ENCODE results near the gene RHBDF1.
A peak's percentile ranks its signal among the peaks of the same experiment; 100 is the strongest.
"Not testable (repeated sequence)": the region's sequence is repeated elsewhere in the genome, so short reads cannot be mapped to it uniquely, and the experiment has no call there.

The RHBDF1 gene

DNA sequence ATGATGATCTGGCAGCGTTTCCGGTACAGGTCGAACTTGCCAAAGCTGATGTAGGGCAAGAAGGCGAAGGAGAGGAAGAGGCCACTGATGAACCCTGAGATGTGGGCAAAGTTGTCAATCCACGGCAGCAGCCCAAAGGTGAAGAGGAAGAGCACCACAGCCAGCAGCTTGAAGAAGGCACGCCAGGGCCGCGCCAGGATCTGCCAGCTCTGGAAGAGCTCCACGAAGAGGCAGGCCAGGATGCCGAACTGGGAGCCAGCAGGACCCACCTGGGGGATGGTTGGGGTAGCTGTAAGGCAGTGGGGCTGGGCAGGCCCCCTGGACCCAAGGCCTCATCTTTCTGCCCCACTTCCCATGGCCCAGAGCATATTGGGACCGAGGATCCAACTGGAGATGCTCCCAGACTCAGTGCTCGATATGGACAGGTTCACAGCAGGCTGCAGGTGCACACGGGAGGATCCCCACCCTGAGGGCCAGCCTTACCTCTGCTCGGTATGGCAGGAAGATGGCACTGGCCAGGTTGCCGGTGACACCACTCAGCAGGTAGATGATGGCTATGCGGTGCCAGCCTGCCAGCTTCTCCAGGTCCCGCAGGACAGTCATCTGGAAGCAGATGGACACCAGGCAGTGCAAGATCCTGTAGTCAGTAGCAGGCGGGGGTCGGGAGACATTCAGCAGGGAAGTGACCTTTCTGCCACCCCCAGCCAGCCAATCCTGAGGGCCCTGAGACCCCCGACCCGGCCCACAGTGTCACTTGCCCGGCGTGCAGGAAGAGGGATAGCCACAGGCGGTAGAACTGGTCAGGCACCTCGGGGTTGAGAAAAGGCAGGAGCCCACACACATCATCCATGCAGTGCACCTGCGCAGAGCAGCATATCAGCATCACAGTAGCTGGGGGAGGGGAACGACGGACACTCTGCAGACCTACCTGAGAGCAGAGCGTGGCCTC is 13.7 kb downstream of the RHBDF1 start:
- DNase-seq, result no peak

DNA sequence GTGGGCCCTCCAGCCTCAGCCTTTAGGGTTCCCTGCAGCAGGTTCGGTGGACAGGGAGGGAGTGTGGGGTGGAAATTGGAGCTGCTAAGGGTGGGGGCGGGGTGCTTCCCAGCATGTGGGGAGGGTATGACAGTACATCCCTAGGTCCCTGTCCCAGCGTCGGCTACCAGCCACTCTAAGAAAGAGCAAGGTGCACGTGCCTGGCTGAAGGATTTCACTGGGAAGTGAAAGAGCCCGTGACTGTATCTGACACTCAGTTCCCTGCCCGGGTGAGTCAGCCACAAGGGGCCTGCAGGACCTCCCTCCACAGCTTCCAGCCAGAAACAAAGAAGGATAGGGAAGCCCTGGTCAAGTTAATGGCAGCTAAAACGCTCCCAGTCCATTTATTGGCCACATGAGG is 14.7 kb downstream of the RHBDF1 start:
- no peak for DNase-seq

DNA sequence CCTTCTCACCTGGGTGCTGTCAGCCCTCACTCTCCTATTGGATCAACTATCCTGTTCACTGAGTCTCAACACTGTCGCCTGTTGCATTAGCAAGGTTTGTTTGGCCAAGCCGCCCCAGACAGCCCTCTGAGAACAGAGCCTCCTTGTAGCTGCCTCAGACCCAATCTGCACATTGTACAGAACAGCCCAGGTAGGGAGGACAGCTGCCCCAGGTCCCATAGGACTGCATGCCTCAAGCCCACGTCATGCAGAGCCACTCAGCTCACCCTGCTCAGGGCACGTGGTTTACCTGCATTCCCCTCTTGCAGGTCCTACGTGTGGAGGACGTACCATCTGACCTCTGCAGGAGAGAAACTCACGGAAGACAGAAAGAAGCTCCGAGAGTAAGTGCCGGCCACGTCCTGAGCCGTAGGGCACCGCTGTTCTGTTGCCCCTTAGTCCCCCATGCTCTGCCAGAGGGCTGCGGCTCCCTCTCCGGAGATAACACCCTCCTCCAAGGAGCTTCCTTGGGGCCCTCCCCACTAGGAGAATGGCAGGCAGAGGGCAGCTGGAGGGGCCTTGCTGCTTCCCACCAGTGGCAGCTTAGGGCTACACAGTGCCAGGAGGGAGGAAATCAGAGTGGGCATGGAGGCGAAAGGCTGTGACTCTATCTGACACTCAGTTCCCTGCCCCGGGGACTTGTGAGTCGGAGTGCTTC is 16.1 kb downstream of the RHBDF1 start:
- no peak for DNase-seq

DNA sequence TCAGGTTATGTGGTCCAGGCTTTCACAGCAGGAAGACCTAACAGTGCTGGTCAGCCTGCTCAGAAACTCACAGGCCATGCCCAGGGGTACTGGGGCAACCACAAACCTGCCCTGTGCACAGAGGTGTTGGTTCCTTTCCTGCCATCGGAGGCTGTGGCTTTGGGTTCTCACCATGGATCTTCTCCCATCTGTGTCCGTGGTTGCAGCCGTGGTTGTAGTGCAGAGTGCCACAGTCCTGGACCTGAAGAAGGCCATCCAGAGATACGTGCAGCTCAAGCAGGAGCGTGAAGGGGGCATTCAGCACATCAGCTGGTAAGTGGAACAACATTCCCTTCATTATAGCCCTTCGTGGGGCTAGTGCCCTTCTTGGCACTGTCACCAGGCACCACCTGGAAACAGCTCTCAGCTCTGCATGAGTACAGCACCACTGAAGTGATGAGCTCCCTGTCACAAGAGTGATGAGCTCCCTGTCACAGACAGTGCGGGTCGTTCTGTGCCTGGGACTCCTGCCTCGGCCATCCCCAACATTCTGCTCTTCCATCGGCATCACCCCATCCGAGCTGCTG is 16.8 kb downstream of the RHBDF1 start:
- DNase-seq, result no peak

DNA sequence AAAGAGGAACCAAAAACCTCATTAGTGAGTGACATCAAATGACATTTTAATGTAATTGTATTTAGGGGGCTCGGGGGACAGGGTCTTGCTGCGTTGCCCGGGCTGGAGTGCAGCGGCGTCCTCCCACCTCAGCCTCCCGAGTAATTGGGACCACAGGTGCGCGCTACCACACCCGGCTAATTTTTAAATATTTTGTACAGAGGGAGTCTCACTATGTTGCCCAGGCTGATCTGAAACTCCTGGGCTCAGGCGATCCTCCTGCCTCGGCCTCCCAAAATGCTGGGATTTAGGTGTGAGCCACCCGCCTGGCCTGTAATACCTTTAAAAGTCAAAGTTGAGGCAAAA is 18.2 kb downstream of the RHBDF1 start:
- no peak for DNase-seq

DNA sequence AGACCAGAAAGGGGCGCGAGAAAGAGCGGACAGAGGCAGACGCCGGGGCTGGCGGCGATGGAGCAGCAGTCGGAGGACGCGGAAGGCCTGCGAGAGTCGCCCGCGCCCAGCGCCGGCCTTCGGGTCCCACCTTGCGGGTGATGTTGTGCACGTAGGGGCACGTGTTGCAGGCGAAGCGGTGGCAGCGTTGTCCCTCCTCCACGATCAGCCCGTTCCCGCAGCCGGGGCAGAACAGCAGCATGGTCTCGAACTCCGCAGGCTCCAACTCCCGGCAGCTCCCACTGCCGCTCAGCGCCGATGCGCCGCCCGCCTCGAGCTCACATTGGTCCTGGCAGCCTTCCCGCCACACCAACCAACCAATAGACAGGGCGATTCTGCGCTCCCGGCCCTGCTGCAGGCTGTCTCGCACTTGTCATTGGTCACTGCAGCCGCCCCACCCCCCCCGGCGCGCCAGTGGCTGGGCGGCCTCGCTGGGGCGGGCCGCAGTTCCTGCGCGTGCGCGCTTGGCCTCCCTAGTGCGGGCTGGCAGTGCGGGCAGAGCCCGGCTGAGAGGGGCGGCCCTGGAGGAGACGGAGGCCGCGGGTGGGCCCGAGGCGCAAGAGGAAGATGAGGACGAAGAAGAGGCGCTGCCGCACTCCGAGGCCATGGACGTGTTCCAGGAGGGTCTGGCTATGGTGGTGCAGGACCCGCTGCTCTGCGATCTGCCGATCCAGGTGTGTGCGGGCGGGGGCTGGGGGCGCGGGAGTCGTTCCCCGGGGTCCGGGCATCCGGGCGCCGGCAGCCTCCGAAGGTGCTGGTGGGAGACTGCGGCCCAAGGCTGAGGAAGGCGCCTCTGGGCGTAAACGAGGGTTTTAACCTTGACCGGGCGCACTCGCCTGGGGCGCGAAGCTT is 18.8 kb downstream of the RHBDF1 start, which contains the start of the genes POLR3K and SNRNP25:
TSS of gene POLR3K (minus strand) at position 263 of the 891 bp plus-strand sequence. CDS start at position 241, 22 bp downstream.
TSS of gene SNRNP25 (plus strand) at position 483 of the 891 bp plus-strand sequence. CDS start at position 672, 189 bp downstream.
- peak; percentile 97 to 98 for DNase-seq

DNA sequence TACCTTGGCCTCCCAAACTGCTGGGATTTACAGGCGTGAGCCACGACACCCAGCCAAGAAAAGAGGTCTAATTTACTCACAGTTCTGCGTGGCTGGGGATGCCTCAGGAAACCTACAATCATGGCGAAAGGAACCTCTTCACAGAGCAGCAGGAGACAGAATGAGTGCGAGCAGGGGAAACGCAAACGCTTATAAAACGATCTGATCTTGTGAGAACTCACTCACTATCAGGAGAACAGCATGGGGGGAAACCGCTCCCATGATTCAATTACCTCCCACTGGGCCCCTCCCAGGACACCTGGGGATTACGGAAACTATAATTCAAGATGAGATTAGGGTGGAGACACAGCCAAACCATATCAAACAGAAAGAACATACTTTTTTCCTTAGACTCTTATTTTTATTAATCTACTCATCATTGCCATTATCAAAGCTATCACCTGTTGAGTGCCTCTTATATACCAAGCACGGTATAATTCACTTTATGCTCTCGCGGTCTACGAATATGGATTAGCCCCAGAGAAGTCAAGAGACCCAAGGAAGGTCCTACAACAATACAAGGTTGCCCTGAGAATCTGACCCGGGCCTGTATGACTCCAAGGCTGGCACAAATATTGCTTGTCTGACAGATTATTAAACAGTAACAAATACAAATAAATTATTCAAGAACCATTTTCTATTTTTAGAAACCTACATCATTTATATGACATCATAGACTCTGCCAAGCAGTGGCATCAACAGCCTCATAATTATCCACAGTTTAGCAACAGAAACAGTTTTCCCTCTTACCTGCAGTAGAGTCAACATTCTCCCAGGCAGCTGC is 21.5 kb downstream of the RHBDF1 start:
- no peak for DNase-seq

DNA sequence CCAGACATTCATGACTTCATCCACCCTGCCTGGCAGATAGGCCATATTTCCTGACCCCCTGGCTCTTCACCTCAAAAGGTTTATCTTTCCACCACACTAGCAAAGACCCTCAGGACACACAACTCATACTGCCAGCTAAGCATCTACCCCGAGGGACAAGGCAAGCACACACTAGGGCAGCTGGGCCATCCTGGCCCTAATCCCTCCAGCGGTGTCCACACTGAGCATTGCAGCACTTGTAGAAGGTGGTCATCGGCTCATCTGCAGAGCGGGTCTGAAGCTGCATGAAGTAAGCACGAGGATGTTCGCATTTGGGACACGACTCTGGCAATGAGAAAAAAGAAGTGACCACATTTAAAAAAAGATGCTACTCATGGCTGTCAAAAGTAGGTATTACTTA is 25.2 kb downstream of the RHBDF1 start:
- DNase-seq, result no peak

DNA sequence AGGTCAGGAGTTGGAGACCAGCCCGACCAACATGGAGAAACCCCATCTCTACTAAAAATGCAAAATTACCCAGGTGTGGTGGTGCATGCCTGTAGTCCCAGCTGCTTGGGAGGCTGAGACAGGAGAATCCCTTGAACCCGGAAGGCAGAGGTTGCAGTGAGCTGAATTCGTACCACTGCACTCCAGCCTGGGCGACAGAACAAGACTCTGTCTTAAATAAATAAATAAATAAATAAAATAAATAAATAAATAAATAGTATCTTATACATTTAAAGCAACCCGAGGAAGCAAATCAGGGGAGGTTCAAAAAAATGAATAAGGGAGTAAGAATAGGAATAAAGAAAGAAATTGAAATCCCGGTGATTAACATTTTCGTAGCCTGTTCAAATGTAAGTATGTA is 25.9 kb downstream of the RHBDF1 start:
- not testable (repeated sequence) for DNase-seq

DNA sequence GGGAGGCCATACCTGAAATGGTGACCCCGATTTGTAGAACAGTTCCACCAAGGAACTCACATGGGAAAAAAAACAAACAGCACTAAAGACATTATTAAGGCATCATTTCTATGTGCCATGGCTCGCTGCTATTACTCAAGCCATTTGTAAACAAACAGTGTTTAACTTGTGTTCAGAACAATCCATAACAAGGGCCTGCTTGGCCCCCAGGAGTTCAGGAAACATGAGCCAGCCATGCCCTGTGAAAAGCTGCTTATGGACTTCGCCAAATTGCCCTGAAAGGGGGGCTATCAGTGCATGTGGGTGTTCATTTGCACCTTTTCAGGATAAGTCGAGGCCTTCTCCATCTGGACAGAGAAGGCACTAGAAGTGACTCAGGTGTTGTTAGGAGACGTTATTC is 27.0 kb downstream of the RHBDF1 start:
- no peak for DNase-seq

DNA sequence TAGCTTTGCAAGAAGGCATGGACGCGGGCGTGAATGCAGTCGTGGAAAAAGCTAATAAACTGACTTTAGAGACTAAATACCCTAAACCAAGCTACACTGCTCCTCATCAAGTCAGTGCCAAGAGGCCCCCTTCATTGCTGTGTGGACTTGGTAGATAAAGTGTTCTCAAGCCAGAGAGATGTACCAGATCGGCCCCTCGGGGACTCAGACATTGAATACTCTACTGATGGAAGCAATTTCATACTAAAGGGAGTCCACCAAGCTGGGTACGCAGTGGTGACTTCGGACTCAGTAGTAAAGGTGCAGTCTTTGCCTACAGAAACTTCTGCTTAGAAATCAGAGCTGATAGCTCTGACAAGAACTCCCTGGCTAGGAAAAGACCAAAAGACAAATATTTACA is 27.8 kb downstream of the RHBDF1 start:
- no peak for DNase-seq

DNA sequence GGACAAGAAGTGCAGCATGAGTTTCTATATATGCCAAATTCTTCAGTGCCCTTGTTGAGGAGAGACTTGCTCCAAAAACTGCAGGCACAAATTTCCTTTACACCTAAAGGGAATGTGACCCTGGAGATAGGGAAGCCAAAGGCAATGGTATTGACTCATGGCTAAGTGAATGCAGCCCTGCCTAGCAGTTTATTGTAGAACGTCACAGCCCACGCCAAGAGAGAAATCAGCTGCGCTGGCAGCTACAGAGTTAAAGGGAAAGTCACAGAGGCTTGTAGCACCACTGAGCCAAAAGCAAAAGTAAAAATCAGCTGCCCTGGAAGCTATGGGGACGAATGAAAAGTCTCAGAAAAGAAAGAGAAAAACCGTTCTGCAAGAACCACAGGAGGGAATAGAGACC is 29.1 kb downstream of the RHBDF1 start:
- no peak for DNase-seq

DNA sequence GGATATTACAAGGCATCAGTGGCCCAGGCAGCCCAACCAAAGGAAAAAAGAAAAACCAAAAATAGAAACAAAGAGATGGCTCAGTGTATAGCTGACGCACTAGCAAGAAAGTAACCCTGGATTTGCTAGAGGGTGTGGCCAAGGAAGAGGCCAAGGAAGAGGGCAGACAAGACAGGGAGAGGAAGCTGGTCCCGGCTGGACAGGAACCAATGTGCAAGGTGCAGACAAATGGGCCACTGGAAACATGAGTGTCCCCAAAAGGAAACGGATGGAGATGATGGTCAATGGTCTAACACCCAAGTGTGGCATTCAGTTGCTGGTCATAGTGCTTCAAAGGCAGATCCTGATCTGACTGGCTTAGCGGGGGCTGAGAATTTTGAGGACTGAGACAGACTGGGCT is 29.7 kb downstream of the RHBDF1 start:
- DNase-seq, result no peak

DNA sequence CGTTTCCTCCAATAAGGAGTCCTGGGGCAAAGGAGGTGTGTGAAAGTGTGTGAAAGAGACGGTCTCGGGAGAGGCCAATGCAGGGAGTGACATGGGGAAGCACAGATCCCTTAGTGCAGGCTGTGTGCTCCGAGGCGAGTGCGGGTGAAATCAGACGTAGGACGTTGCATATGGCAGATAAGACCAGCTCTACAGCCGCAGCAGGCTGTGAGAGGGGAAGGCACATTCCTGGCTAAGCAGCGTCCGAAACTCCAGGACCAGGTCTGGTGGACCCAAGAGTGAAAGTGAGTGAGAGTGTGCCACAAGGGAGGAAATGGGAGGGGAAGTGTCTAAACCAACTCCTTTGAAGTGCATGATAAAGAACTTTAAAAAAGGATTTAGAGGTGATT is 30.4 kb downstream of the RHBDF1 start:
- DNase-seq, result no peak

DNA sequence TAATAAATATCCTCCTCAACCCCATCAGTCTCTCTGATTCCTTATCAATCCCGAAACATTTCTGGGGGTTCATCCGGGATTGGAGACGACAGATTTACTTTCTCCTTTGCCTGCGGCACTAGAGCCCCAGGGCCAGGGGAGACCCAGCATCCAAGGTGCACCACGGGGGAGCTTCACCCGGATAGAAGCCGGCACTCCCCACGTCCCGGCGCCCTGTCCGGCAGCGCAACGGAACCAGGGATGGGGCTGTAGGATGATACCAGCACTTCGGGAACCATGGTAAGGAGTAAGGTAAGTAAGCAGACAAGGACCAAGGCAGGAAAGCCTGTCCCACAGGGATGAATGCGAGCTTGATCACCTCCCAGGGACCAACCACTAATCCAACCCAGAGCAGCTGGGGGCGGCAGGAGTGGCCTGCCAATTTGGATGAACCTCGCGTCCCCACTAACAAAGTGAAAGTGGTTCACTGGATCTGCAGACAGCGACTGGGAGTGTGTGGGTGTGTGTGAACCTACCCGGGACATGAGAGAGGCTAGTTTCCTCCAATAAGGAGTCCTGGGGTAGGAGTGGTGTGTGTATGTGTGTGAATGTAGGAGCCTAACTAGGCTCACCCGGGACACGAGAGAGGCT is 30.9 kb downstream of the RHBDF1 start:
- peak in 1 of 2 experiments; percentile 20 for DNase-seq

DNA sequence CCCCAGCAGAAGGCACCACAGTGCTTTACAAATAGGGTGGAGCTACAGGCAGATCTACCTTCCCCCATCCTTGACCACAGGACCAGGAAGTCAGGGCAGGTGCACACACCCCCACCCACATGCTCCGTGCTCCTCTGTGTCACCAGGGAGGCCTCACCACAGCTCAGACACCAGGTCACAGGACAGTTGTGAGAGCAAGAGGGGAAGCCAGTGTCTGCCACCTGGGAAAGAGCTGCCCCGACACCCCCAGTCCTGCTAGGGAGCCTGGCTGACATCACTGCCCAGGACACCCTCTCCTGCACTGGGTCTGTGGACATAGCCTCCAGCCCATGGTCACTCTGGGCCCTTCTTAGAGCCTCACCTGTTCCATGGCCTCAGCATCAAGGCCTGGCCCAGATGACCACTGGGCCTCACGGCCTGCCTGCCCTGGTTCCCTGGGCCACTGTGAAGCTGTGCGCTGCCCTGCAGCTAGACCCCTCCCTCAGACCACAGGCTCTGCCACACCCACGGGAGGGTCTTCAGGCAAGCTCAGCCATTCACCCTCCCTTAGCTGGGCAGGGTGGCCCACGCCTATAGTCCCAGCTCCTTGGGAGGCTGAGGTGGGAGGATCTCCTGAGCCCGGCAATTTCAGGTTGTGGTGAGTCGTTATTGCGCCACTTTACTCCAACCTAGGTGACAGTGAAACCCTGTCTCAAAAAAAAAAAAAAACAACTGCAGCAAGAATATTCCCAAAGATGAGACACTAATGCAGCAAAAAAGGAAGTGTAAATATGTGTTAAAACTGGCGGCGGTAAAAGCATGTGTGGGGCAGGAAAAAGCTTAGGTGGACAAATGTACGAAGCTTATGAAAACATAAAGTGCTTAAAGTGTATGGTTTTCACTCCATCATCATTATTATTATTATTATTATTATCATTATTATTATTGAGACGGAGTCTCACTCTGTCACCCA is 33.2 kb downstream of the RHBDF1 start:
- DNase-seq, result peak; percentile 47 to 56

DNA sequence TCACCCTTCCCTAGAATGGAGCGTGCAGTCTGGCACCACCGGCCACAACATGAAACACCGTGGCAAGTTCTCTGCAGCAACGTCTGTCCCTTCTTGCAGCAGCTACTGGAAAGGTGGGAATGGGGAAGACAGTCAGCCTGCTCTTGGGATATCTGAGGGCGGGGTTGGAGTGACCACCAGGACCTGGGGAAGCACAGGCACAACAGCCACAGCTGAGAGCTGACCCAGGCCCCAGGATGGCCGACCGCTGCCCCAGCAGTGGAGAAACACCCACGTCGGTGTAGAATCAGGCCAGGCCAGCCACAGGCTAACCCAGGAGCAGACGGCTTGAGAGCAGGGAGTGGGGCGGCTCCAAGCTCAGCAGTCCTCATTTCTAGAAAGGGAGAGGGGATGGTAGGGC is 34.2 kb downstream of the RHBDF1 start:
- DNase-seq, result not testable (repeated sequence)

DNA sequence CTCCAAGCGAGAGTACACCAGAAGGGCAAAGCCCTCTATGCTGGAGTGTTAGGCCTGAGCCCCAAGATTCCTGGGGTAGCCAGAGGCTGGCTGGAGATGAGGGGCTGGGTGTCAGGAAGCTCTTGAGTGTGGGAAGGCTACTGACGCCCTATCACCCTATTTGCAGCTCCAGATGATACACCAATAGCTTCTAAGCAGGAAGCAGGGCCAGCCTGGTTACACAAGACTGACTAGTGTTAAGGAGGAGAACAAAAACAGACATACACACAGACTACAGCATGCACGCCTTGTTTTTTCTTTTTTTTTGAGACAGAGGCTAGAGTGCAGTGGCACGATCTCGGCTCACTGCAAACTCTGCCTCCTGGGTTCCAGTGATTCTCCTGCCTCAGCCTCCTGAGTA is 34.9 kb downstream of the RHBDF1 start:
- DNase-seq, result peak; percentile 7 to 14

DNA sequence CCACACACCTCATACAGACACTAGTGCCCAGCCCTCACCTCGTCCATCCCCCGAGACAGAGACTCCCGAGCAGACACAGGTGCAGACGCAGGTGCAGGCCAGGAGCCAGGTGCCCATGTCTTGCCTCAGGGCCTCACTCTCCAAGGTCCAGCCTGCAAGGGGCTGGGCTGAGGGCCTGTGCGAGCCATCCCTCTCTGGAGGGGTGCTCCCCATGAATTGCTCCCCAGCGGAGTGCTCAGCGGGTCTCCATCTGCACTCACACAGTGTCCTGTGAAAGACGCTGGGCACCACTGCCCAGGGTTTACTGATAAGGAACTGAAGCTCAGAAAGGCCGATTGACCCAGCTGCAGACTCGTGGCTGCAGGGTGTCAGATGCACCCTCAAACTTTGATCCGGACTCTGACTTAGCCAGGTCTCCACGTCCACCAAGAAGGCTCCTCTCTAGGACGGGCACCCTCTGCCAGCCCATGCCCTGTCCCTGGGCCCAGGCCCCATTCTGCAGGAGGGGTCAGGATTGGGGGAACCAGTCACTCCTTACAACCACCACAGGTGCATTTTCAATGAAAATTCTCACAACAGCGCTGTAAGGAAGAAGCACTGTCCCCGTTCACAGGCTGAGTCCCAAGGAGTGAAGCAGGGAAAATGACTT is 36.0 kb downstream of the RHBDF1 start:
- DNase-seq, result peak; percentile 14 to 15
